Measurements from ENCODE around the gene ARSH.
A peak's percentile ranks its signal among the peaks of the same experiment; 100 is the strongest.
"Not testable (repeated sequence)": the region's sequence is repeated elsewhere in the genome, so short reads cannot be mapped to it uniquely, and the experiment has no call there.

The ARSH gene

GRCh38 chrX:3006495-3006894, at the start of gene ARSH:
TSS of gene ARSH (plus strand) at chrX:3006546. CDS start at chrX:3006613, 67 bp downstream.
- DNase-seq (ENCODE audit: low read depth) = no peak
- no peak for TF ChIP-seq CTCF (IDR thresholded peaks at IDR 0.05; ENCODE audit: insufficient read depth, low read depth, low read length, missing control alignments)
- H3K4me3 ChIP-seq (ENCODE audit: low read depth, low read length) = no peak within 1 kb of the TSS

- H3K4me3 ChIP-seq (ENCODE audit: low read depth, low read length) = no peak overlapping the region
- no peak for TF ChIP-seq CTCF (IDR thresholded peaks at IDR 0.05; ENCODE audit: insufficient read depth, low read depth, low read length, missing control alignments)
- no peak for DNase-seq (ENCODE audit: low read depth)
Measured at GRCh38 chrX:2958199-2958598, 48.1 kb upstream of the ARSH start.

DNA sequence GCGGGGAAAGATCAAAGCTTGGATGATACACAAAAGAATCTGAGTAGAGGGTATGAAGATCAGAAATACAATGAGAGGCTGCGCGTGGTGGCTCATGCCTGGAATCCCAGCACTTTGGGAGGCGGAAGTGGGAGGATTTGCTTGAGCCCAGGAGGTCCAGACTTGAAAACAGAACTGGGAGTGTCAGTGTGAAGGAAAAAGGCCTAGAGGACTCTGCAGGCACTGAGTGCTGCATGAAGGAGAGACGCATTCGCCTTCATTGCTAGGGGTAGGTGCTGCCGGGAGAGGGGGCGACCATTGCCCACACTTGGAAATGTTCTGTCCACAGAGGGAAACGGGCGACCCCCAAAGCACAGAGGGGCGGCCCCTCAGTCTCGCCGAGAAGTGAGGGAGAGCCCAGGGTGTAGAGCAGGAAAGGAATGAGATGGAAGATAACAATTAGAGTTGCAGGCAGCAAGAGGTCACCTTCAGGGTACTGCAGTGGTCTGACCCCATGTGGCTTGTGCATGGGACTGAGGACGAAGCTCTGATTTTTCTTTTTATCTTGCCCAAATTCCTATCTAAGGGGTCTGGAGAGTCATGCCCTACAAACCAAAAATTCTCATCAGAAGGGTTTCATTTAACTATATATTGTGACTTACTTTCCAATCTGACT, 45.4 kb upstream of the ARSH start:
- no peak for TF ChIP-seq CTCF (IDR thresholded peaks at IDR 0.05; ENCODE audit: insufficient read depth, low read depth, low read length, missing control alignments)
- H3K4me3 ChIP-seq (ENCODE audit: low read depth, low read length) = no peak overlapping the region
- no peak for DNase-seq (ENCODE audit: low read depth)

DNA sequence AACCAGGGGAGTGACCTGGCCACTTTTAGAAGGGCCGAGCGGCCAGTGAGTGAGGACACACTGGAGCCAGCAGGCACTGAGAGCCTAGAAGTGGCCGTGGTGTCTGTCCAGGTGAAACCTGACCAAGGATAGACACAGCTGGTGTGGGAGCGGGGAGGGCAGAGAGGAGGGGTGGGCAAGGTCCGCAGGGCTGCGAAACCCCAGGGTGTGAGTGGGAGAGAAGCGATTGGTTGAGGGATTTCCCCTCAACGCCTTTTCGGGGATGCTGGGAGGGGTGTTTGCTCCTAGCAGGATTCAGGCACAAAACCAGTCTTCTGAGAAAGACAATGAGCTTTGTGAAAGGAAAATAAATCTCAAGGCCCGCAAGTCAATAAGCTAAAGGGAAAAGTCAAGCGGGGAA, 44.0 kb upstream of the ARSH start:
- no peak for DNase-seq (ENCODE audit: low read depth)
- no peak overlapping the region for H3K4me3 ChIP-seq (ENCODE audit: low read depth, low read length)
- no peak for TF ChIP-seq CTCF (IDR thresholded peaks at IDR 0.05; ENCODE audit: insufficient read depth, low read depth, low read length, missing control alignments)

- DNase-seq (ENCODE audit: low read depth); H3K4me3 ChIP-seq (ENCODE audit: low read depth, low read length): not testable (repeated sequence)
Measured at GRCh38 chrX:2963449-2963848, 42.9 kb upstream of the ARSH start.

- not testable (repeated sequence) for H3K4me3 ChIP-seq (ENCODE audit: low read depth, low read length); DNase-seq (ENCODE audit: low read depth)
Measured at GRCh38 chrX:2963992-2964794, 42.2 kb upstream of the ARSH start.

DNA sequence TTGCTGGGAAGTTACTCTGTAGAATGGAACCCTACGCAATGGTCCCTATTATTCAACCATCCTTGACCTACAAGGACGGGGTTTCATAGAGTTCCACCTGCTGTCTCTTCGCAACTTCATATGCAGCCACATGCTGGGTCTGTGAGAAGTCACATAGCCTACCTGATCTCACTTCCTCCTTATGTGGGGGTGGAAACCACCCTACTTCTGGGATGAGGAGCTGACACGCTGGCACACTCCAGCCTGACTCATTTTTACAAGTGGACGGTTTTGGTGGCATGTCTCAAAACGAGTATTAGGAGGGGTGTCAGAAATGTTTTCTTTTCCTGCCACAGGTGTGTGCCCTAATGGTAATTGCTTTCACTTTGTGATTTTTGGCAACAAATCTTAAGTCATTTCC, 40.4 kb upstream of the ARSH start:
- DNase-seq (ENCODE audit: low read depth) = peak; percentile 13
- no peak for TF ChIP-seq CTCF (IDR thresholded peaks at IDR 0.05; ENCODE audit: insufficient read depth, low read depth, low read length, missing control alignments)
- H3K4me3 ChIP-seq (ENCODE audit: low read depth, low read length) = no peak overlapping the region

GRCh38 chrX:2967012-2967411, 39.3 kb upstream of the ARSH start:
- no peak for TF ChIP-seq CTCF (IDR thresholded peaks at IDR 0.05; ENCODE audit: insufficient read depth, low read depth, low read length, missing control alignments)
- DNase-seq (ENCODE audit: low read depth) = no peak
- no peak overlapping the region for H3K4me3 ChIP-seq (ENCODE audit: low read depth, low read length)

Measured in GM12865 (cell line).